ENCODE results near the gene TRIO. TPM values are rescaled to one million over a fixed set of nuclear protein-coding genes. Genes with fewer than 3 reads are reported as not detected.
"Not testable (repeated sequence)": the region's sequence is repeated elsewhere in the genome, so short reads cannot be mapped to it uniquely, and the experiment has no call there.

TRIO gene
- total RNA-seq, 1 experiment from 2014 or later, result 116 TPM

- DNase-seq (ENCODE audit: low read depth), result peak; percentile 94
These were observed 42.4 kb downstream of the TRIO start for GRCh38 chr5:14185326-14186058.

- peak; percentile 90 for DNase-seq (ENCODE audit: low read depth)
These were observed 43.1 kb downstream of the TRIO start for GRCh38 chr5:14186059-14186830.

DNA sequence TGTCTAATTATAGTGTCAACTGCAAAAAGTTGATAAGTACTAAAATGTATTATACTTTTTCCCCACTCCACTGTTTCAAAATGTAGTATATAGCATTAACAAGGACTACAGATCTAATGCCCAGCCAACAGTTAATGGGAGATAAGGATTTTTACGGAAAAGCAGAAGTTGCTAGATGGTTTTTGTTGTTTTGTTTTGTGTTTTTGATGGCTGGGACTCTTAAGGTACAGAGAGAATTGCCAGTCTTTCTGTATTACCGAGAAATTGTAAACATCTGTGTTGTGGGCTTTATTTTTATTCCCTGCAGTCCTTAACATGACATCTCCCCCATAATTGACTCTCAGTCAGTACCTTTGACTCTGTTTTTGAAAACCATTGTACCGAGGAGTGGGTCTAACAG, 44.0 kb downstream of the TRIO start:
- peak; percentile 32 for DNase-seq (ENCODE audit: low read depth)

DNA sequence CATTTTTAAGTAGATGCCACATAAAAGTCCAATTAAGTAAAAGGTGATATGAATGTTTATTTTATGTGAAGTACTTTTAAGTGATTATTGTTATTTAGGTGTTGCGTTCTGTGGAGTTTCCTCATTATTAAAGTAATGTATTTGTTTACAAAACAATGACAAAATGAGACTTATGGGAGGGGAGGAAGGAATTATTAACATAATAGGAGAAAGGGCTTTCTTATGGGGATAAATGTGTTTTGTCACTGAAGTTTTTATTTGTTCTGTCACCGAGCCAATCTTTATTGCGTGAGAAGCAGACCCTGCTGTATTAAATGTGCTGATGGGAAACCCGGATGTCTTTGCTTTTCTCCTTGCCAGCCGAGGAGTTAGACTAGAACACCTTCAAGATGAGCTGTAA, 44.5 kb downstream of the TRIO start:
- DNase-seq (ENCODE audit: low read depth), result peak; percentile 80

DNA sequence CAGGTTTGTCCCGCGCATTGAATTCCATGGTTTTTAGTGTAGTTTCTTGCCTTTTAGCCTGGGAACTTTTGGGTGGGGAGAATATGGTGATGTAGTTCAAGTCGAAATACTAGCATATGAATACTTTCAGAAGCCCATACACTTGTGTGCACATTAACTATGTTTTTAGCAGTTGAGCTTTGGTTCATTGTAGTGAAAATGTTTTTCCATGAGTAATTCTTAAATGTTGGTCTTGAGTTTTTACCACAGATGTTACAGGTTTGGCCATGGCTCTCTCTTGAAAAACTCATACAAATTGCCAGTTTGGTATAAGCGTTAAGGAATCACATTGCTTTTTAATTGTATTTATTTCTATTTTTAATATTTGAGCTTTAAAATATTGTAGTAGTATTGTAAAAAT, 45.6 kb downstream of the TRIO start:
- DNase-seq (ENCODE audit: low read depth), result peak; percentile 32

DNA sequence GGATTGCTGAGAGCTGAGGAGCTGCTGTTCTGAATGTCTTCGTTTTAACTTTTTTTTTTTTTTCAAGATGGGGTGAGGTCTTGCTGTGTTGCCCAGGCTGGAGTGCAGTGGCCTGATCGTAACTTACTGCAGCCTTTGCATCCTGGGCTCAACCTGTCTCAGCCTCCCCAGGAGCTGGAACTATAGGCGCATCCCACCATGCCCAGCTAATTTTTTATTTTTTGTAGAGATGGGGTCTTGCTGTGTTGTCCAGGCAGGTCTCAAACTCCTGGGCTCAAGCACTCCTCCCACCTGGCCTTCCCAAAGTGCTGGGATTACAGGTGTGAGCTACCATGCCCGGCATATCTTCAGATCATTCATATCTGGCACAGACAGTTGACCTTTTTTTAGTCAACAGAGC, 46.5 kb downstream of the TRIO start:
- DNase-seq (ENCODE audit: low read depth), result no peak

GRCh38 chr5:14190194-14191164, 47.3 kb downstream of the TRIO start:
- DNase-seq (ENCODE audit: low read depth), result peak; percentile 99

- no peak for DNase-seq (ENCODE audit: low read depth)
These were observed 48.2 kb downstream of the TRIO start for GRCh38 chr5:14191325-14191724.

- DNase-seq (ENCODE audit: low read depth), result no peak
These were observed 50.4 kb downstream of the TRIO start for GRCh38 chr5:14193496-14193895.

GRCh38 chr5:14195588-14195987, 52.4 kb downstream of the TRIO start:
- no peak for DNase-seq (ENCODE audit: low read depth)

GRCh38 chr5:14197056-14197455, 53.9 kb downstream of the TRIO start:
- DNase-seq (ENCODE audit: low read depth), result no peak

GRCh38 chr5:14199902-14200301, 56.8 kb downstream of the TRIO start:
- no peak for DNase-seq (ENCODE audit: low read depth)

DNA sequence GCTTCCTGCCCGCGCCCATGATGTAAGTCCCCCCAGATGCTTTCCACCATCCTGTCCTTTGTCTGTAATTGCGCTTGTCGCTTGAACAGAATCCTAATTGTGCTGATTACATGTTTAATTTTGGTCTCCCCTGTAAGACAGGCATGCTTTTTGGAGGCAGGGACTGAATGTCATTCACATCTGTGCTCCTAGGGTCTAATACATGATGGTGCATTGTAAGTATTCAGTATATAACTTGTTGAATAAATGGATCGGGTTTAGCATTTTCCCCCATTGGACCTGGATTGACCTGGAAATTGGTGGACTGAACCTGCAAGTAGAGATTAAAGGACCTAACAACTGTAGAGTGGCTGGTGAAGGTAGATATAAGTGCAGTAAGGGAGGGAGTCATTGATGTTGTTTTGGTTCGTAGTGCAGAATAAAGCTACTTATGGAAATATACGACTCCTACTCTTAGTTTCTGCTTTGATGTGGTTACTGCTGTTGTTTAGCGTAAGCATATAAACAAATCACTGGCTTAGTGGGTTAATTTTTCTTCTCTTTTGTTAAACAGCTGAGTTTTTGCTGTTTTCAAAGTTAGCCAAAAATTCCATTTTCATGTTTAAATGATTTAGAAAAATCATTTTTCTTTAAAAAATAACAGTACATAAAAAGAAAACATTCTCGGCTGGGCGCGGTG, 57.3 kb downstream of the TRIO start:
- DNase-seq (ENCODE audit: low read depth), result no peak

GRCh38 chr5:14201325-14202045, 58.3 kb downstream of the TRIO start:
- peak; percentile 82 for DNase-seq (ENCODE audit: low read depth)

- peak; percentile 83 for DNase-seq (ENCODE audit: low read depth)
These were observed 59.3 kb downstream of the TRIO start for GRCh38 chr5:14202462-14202861.

DNA sequence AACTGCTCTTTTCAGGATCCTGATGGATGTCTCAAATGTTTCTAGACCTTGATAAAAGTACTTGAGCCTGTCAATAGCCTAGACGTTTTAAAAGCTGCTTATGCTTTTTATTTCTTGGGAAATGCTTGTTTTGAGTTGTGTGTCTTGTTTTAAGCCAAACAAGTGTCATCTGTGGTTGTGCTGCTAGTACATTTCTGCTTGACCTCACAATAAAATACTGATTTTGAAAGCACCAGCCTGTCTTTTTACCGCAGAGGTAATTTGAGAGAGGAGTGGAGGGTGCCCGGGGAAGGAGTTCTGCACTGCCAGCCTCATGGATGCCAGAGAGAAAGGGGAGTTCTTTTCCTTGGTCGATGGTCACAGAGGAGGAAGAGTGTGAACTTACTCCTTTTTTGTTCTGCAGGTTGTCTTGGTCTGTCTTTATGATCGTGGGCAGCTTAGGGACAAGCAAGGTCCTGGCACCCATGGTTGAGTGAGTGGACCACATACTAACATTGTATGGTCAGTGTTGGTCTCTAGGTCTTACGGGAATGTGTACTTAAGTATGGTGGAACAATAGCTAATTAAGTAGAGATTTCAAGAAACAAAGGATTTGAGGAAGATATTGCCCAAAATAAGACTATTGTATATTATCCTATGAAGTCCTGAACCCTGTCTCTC, 61.0 kb downstream of the TRIO start:
- DNase-seq (ENCODE audit: low read depth), result peak; percentile 77

- peak; percentile 83 for DNase-seq (ENCODE audit: low read depth)
These were observed 61.7 kb downstream of the TRIO start for GRCh38 chr5:14204785-14205321.

GRCh38 chr5:14206028-14206725, 63.0 kb downstream of the TRIO start:
- DNase-seq (ENCODE audit: low read depth), result no peak

- not testable (repeated sequence) for DNase-seq (ENCODE audit: low read depth)
These were observed 64.3 kb downstream of the TRIO start for GRCh38 chr5:14207428-14207827.
